SKM-1 treated with dmso at 0.1 percent for 144 hours (cell line): ENCODE data around the gene CSH2.
"Not testable (repeated sequence)": the region's sequence is repeated elsewhere in the genome, so short reads cannot be mapped to it uniquely, and the experiment has no call there.

Experiments used
- DNase-seq: peaks from one replicate; lab custom pipeline; 2025; ENCODE audit not compliant: unreplicated experiment; lab: John Stamatoyannopoulos, UW

The CSH2 gene

DNA sequence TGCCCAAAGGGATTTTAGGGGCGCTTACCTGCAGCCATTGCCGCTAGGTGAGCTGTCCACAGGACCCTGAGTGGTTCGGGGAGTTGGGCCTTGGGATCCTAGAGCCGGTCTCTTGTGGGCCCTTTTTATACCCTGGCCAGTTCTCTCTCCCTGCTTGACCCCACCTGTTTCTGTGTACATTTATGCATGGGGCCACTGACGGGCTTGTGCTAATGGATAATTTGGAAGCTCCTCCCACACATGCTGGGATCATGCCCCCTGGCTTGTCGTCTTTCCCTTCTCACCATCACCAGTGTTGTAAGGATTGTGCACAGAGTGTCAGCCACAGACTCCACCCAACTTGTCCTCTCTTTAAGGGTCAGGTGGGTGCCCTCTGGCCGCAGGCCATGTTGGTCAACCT is at the start of gene CSH2:
TSS of gene CSH2 (minus strand) at position 101 of the 400 bp plus-strand sequence. CDS start at position 38, 63 bp downstream.
- not testable (repeated sequence) for DNase-seq

- not testable (repeated sequence) for DNase-seq
Measured at GRCh38 chr17:63922402-63922801, 48.9 kb upstream of the CSH2 start.

DNA sequence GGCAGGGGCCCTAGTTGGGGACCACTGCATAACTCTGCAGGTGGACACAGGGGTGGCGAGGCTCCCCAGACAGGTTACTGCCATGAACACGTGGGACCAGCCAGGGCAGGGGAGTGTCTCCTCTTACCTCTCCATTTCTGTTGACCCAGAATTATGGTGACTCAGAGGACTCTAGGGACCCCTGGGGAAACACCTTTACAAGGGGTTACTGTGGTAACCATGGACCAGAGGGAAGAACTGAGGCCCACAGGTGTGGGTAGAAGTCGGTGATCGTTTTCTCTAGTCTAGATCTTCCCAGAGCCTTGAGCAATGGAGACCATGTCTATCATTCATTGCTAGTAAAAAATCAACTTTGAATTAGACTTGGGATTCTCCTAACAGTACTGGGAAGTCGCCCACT is 47.3 kb upstream of the CSH2 start:
- not testable (repeated sequence) for DNase-seq

DNA sequence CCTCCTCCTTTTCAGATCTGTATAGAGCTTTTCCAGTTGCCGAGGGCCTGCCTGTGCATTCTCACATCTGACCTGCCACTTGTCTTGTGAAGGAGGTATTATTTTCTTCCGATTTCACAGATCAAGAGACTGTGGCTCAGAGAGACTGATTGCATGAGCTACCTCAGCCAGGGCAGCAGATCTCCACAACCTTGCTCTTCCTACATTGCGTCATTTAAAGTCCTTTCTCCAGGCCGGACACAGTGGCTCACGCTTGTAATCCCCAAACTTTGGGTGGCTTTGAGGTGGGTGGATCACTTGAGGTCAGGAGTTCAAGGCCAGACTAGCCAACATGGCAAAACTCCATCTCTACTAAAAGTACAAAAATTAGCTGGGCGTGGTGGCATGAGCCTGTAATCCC is 46.6 kb upstream of the CSH2 start:
- not testable (repeated sequence) for DNase-seq

GRCh38 chr17:63919311-63919723 is 45.8 kb upstream of the CSH2 start:
- peak; percentile 61 for DNase-seq

GRCh38 chr17:63918789-63919305 is 45.4 kb upstream of the CSH2 start, which contains the start of gene GH1:
Gene GH1 (minus strand): TSS chr17:63918839. CDS start chr17:63918776, 63 bp downstream.
- not testable (repeated sequence) for DNase-seq

GRCh38 chr17:63918305-63918704 is 44.8 kb upstream of the CSH2 start:
- DNase-seq, result no peak

DNA sequence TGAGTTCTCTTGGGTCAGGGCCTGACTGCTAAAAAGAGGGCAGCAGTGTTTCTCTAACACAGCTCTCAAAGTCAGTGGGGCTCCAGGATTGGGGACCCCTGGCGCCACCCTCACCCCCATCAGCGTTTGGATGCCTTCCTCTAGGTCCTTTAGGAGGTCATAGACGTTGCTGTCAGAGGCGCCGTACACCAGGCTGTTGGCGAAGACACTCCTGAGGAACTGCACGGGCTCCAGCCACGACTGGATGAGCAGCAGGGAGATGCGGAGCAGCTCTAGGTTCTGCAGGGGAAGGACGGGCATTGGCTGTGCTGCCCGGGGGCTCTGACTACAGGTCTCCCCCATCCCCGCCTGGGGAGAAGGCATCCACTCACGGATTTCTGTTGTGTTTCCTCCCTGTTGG is 44.2 kb upstream of the CSH2 start:
- DNase-seq, result no peak

DNA sequence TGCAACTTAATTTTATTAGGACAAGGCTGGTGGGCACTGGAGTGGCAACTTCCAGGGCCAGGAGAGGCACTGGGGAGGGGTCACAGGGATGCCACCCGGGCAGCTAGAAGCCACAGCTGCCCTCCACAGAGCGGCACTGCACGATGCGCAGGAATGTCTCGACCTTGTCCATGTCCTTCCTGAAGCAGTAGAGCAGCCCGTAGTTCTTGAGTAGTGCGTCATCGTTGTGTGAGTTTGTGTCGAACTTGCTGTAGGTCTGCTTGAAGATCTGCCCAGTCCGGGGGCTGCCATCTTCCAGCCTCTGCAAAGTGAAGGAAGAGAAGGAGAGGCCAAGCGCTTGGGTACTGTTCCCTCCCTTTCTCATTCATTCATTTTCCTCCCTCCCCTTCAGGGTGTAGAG is 43.7 kb upstream of the CSH2 start:
- DNase-seq, result not testable (repeated sequence)

DNA sequence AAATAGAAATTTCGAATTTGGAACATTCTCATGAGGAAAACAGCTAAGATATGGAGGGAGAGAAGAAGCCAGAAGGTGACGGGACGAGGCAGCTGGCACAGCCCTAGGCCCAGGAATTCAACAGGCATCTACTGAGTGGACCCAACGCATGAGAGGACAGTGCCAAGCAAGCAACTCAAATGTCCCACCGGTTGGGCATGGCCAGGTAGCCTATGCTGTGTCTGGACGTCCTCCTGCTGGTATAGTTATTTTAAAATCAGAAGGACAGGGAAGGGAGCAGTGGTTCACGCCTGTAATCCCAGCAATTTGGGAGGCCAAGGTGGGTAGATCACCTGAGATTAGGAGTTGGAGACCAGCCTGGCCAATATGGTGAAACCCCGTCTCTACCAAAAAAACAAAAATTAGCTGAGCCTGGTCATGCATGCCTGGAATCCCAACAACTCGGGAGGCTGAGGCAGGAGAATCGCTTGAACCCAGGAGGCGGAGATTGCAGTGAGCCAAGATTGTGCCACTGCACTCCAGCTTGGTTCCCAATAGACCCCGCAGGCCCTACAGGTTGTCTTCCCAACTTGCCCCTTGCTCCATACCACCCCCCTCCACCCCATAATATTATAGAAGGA is 43.2 kb upstream of the CSH2 start:
- no peak for DNase-seq

DNA sequence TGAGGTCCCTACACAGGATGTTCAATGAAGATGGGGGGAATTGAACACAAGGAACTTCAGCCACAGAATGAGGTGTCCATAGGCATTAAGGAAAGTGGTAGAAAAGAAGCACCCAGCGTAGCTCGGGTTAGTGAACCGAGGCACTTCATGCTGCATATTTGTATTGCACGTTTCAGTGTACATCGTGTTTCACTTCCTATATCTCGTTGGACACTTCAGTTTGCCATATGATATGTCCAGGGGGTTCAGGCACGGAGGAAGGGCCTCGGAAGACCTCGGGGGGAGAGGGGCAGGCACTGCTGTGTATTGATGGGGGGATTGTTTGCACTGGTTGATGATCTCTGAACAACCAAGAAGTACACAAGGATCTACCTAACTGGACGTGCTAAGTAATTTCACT is 42.3 kb upstream of the CSH2 start:
- not testable (repeated sequence) for DNase-seq

GRCh38 chr17:63914471-63914870 is 41.0 kb upstream of the CSH2 start:
- DNase-seq, result no peak

DNA sequence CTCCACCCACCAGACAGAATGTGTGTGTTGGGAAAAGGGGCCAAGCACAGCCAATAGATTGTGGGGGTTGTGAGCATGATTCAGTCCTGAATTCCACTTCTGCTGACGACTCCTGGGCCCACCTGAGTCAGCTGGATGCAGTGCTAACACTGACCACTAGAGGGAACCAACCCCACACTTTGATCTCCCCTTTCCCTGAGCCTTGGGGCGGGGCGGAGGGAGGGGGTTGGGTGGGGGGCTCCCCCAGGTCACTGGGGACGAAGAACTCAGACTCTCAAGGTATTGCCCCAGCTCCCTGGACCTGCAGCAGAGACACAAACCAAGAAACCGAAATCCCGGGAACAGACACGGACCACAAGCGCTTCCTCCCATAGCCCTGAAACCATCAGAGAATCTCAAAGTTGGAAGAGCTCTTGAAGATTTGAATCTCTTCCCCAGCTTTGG is 38.2 kb upstream of the CSH2 start:
- peak; percentile 7 for DNase-seq

- no peak for DNase-seq
Measured at GRCh38 chr17:63911041-63911635, 37.7 kb upstream of the CSH2 start, which contains the start of gene CSHL1. Gene CSHL1 (minus strand): TSS chr17:63911258. CDS start chr17:63911196, 62 bp downstream.

DNA sequence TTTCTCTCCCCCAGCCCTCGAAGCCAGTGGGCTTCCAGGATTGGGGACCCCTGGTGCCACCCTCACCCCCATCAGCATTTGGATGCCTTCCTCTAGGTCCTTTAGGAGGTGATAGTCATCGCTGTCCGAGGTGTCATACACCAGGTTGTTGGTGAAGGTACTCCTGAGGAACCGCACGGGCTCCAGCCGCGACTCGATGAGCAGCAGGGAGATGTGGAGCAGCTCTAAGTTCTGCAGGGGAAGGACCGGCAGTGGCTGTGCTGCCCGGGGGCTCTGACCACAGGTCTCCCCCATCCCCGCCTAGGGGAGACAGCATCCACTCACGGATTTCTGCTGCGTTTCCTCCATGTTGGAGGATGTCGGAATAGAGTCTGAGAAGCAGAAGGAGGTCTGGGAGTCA is 36.6 kb upstream of the CSH2 start:
- no peak for DNase-seq

GRCh38 chr17:63909586-63909985 is 36.1 kb upstream of the CSH2 start:
- not testable (repeated sequence) for DNase-seq

GRCh38 chr17:63907161-63907778 is 33.8 kb upstream of the CSH2 start:
- peak; percentile 9 for DNase-seq

DNA sequence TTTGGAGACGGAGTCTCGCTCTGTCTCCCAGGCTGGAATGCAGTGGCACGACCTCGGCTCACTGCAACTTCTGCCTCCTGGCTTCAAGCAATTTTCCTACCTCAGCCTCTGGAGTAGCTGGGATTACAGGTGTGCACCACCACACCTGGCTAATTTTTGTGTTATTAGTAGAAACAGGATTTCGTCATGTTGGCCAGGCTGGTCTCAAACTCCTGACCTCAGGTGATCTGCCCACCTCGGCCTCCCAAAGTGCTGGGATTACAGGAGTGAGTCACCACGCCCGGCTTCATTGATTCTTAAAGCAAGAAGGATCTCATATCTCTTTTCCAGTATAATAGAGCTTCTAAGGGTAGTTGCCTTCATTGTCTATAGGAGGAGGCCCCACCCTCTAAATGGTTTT is 31.3 kb upstream of the CSH2 start:
- not testable (repeated sequence) for DNase-seq

DNA sequence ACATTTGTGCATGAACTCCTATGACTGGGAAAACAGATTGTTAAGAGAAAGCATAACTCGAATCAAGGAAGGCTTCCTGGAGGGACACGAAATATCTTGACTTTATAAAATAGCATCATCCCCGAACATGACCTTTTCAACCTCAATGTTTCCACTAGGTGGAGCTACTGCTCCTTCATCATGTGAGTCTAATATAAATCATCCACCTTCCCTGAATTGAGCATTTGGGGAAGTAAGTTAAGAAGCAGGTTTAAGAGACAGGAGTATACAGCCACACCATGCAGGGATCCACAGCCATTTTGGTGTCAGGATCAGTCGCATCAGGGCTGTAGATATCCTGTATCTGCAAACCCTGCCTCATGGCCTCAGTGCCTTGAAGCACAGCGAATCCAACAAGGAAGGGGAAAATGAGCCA is 30.3 kb upstream of the CSH2 start:
- not testable (repeated sequence) for DNase-seq

GRCh38 chr17:63901971-63902370 is 28.5 kb upstream of the CSH2 start:
- not testable (repeated sequence) for DNase-seq

GRCh38 chr17:63898899-63899798 is 25.7 kb upstream of the CSH2 start:
- not testable (repeated sequence) for DNase-seq
